ENCODE data around the gene FOXL3.

Gene FOXL3

DNA sequence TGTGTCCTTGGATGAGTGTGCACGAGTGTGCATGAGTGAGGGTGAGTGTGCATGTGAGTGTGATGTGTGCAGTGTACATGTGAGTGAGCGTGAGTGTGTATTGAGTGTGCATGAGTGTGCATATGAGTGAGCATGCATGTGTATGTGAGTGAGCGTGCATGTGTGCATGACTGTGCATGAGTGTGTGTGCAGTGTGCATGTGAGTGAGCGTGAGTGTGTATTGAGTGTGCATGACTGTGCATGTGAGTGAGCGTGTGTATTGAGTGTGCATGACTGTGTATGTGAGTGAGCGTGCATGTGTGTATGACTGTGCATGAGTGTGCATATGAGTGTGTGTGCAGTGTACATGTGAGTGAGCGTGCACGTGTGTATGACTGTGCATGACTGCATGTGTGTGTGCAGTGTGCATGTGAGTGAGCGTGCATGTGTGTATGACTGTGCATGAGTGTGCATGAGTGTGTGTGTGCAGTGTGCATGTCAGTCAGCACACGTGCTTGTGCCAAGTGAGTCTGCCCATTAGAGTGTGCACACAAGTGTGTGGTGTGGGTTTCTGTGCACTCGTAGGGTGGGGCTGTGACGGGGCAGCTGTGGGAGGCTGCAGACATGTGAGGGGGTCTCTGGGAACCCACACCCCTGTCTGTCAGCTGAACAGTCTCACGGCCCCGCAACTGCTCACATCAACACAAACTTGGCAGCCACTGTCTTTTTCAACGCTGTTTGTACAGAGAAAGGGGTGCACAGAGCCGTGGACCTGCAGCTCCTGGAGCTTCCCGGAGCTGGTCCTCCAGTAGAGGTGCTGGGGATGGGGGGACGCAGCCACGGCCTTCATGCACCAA is 14.8 kb downstream of the FOXL3 start:
- DNase-seq, result no peak

DNA sequence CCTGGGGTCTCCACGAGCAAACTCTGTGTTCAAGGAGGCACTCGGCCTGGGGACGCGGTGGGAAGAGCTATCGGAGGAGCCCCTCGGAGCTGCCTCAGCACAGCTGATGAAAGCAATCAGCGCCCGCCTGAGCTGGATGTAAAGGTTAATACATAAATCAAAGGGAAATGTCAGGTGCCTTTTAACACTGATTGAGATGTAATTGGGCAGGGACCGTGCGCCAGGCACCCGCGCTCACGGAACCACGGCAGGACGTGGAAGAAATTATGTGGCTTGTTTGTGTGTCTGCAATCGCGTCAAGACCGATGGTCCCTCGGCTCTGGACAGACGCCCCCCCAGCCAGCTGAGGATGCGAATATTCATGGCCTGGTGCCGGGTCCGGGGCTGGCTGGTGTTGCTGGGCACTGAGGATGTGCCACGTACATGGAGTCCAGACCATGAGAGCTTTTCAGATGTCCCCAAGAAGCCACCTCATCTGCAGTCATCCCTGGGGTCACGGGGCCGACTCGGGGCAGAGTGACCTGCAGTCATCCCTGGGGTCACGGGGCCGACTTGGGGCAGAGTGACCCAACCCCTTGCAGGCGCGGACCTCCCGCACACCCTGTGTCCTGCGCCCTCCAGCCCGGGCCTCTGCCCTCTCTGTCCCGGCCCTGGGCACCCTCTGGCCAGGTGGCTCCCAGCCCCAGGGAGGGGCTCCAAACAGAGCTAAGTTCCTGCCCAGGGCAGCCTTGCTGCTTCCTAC is 15.6 kb downstream of the FOXL3 start:
- DNase-seq, result no peak

- DNase-seq, result no peak
Measured at GRCh38 chr7:307970-308369, 18.0 kb downstream of the FOXL3 start.

GRCh38 chr7:309586-310228 is 19.7 kb downstream of the FOXL3 start:
- no peak for DNase-seq

DNA sequence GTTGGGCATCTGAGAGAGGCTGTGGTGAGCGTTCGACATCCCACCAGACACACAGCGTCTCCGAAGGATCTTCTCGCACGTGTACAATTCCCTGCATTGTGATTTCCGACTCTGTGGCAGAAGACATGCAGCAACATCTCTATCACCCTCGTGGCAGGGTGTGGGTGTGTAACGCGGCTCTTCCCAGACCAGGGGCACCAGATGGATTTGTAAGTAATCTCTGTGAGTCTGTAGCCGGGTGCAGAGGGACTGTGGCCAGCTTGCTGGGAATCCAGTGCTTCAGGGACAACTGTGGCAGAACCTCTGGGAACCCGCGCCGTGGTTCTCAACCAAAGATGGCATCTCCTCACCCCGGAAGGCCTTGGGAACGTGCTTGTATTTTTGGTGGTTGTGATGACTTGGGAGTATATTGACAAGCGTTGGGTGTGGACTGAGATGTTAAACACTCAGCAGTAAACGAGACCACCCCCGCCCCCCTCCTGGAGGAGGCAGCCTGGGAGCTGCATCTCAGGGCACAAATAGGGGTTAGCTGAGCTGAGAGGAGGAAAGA is 21.2 kb downstream of the FOXL3 start:
- no peak for DNase-seq

DNA sequence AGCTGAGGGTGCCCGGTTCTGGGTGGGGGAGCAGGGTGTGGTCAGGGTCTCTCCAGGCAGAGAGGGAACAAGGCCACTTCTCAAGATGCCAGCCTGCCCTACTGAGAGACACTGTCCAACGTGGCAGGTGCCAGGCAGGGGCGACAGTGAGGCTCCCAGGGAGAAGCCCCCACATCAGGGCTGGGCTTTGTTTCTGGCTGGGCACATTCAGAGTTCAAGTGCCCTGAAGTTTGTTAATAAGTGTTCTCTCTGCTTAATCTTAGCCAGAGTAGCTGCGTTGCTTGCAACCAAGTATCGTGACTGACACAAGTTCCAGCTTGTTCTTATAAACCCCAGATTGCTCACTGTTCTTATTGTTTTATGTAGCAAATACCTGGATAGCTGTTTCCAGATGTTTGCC is 21.8 kb downstream of the FOXL3 start:
- DNase-seq, result no peak

DNA sequence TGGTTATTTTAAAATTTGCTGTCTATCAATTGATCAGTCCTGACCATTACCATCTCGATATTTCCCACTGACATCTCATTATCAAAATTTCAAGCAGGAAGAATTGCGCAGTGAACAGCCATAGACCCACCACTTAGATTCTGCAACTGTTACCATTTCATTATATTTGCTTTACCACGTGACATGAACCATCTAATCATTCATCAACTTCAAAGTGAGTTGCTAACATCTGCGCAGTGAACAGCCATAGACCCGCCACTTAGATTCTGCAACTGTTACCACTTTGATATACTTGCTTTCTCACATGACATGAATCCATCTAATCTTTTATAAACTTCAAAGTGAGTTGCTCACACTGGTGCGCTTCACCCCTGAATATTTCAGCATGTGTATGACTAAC is 22.5 kb downstream of the FOXL3 start:
- DNase-seq, result no peak

DNA sequence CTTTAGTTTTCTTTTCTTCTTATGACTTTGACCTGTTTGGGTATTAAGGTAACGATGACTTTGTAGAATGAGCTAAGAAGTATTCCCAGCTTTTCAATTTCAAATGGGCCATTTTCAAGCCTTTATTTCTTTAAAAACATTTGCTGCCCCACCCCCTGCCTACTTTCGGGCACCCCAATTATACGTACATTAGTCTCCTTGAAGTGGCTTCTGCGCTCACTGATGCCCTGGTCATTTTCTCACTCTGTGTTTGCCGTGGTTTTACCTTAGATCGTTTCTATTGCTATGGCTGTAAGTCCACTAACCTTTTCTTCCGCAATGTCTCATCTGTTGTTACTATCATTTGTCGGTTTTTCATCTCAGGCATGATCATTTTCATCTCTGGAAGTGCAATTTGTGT is 24.9 kb downstream of the FOXL3 start:
- no peak for DNase-seq

DNA sequence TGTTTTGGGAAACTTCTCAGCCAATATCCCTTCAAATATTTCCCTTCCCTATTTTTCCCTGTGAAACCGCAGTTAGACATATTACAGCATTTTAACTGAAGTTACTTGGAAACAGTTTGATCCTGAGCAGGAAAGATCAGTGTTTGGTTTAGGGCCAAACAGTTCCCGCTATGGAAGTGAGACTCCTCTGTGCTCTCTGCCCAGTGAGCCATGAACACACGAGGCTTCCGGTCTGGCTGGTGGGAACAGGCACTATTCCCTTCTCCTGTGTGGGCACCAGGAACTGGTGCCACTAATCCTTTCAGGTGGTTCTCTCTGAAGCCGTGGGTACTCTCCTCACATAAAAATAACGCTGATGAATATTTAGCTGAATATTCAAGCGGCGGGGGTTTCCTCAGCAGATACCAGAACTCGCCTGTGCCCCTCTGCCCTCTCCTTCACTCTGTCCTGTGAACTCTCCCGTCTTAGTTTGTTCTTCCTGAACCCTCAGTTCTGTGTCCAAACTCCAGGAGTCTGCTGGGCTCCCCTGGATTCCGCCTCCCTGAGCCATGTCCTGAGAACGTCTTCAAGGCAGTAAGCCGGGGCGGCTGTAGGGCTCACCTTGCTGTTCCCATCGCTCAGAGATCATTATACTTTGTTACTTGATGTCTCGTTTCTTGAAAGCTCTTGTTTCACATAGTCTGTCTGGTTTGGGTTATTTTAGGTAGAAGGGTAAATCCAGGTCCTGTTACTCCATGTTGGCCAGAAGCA is 25.7 kb downstream of the FOXL3 start:
- no peak for DNase-seq

DNA sequence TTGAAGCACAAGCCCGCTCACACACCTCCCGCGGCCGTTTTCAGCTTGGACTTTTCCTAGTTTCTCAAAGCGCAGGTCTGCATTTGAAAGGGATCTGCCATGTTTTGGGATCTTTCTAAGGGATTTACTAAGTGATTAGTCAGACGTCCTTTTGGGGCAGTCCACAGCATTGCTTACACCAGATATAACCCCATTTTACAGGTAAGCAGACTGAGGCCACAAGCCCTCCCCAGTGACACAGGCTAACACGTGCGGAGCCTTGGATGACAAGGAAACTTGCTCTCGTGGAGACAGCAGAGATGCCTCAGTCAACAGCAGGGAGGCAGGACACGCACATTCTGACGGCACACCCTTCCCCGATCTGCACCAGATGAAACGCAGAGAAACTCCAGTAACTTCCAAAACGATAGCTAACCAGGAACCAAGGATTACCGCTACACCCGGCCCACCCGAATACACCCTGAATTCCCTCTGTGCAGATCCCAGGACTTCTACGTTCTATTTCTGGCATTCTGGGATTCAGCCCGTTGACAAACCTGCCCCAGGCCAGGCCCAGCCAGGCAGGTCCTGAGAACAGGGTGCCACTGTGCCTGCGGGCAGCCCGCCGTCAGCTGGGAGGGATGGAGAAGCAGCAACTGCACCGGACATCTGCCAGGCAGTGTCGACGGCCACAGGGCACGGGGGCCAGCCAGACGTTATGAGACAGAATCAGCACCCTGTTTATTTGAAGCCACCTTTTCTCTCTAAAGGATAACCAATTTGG is 27.9 kb downstream of the FOXL3 start:
- no peak for DNase-seq

GRCh38 chr7:318476-318875 is 28.5 kb downstream of the FOXL3 start:
- no peak for DNase-seq

DNA sequence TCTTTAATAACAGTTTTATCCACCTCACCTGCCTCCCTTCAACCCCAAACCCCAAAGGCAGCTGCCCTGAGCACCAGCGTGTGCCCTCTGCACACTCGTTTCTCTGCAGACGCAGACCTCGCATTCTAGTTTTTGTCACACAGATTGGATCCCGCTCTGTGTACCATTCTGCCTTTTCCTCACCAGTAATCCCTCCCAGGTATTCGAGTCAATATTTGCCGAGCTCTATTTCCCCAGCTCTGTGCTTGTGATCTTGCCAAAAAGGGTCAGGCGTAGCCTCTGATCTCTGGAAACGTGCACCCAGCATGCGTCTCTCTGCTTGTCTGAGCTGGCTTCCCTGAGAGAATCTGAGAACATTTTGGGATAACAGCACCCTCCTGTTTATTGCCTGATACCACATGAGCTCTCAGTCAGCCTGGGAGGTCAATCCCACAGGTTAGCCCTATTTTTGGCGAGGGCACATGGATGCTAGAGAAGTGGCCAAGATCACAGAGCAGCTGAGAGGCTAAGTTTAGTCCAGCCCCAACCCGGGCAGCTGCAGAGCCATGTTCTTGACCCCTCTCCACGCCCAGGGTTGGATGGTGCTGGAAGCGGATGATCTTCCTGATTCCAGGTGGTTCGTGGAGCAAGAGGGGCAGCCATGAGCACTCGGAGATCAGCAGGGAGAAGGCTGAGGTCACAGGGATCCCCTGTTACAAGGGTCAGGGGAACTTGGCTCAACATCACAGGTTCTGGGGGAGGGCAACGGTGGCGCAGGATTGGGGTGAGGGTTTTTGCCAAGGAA is 29.1 kb downstream of the FOXL3 start:
- no peak for DNase-seq

- no peak for DNase-seq
Measured at GRCh38 chr7:320297-320696, 30.3 kb downstream of the FOXL3 start.

- DNase-seq, result peak in 1 of 2 experiments; percentile 75
Measured at GRCh38 chr7:322111-322671, 32.2 kb downstream of the FOXL3 start.

DNA sequence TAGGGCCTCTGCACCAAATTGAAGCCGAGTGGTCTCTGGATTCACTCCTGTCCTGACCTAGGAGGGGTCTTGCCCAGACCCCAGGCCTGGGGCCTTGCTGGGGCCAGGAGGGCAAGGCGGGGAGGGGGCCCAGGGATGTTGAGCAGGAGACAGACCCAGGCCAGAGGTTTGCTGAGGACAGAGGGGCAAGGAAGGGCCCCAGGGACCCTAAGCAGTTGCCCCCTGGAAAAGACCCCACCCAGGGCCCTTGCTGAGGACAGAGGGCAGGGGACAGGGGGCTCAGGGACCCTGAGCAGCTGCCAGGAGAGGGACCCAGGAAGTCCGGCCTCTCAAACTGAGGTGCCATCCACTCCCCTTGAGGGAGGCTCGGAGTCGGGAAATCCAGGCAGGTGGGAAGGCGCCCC is 32.7 kb downstream of the FOXL3 start:
- DNase-seq, result no peak

- no peak for DNase-seq
Measured at GRCh38 chr7:323410-323809, 33.4 kb downstream of the FOXL3 start.

DNA sequence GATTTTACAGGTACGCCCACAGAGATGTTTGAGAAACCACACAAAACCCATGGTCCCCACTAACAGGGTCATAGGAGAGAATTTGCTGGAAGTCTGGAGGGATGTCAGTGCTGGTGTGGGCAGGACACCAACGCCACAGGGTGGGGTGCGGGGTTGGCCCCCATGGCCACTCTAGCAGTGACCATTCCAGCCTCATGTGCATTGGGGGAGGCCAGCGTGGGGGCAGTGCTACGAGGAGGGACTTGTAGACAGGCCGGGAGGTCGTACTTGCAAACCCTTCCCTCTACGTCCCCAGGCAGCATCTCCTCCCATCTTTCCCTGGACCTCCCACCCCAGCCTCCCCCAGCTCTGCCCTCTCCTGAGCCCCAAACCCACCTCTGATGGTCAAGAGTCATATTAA is 34.0 kb downstream of the FOXL3 start:
- no peak for DNase-seq

GRCh38 chr7:325051-325798 is 35.3 kb downstream of the FOXL3 start:
- DNase-seq, result no peak

DNA sequence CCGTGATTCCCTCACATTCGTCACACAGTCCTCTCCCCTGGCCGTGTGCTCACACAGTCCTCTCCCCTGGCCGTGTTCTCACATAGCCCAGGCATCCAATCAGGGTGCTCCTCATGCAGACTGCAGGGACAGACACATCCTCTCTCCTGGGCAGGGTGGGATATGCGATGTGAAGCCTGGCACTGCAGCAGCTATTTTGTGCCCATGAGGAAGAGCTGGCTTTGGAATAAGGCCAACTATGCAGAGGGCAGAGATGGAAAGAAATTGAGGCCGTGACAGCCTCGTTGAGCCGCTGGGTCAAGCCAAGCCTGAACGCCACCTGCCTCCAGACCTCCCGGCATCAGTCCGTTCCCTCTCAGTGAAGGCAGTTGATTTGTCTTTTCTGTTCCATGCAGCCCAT is 35.8 kb downstream of the FOXL3 start:
- no peak for DNase-seq

GRCh38 chr7:326273-326672 is 36.3 kb downstream of the FOXL3 start:
- DNase-seq, result no peak
